Panc1 (cell line): ENCODE results near the gene CXCR1. TPM values are rescaled to one million over a fixed set of nuclear protein-coding genes. Genes with fewer than 3 reads are reported as not detected.
"Not testable (repeated sequence)": the region's sequence is repeated elsewhere in the genome, so short reads cannot be mapped to it uniquely, and the experiment has no call there.

Source experiments
- ATAC-seq: fragments of 200-7000 bp; cut with Tn5 transposase; 2 replicates; pipeline ENCODE4 v1.9.1; 2020; ENCODE audit warnings: mild to moderate bottlenecking, moderate library complexity
- BruUV-seq: library from RNA; stranded (reverse); fragments of 400-500 nt; replicated peaks from 2 replicates; lab custom pipeline; 2021; lab: Mats Ljungman, UMichigan
- CTCF ChIA-PET: fragments of 300-600 bp; sonication (Branson Sonifier 250); formaldehyde crosslinking; loops from one replicate; lab custom pipeline; 2022; ENCODE audit warnings: antibody characterized with exemption; lab: Charles Lee
- POLR2A ChIA-PET: fragments of 300-600 bp; sonication (Branson Sonifier 250); formaldehyde crosslinking; loops from one replicate; lab custom pipeline; 2022; ENCODE audit warnings: antibody characterized with exemption; lab: Charles Lee
- DNase-seq: peaks from one replicate; pipeline ENCODE4 v3.0.0-alpha.2; 2010; ENCODE audit warnings: low read depth, low spot score
- H3K27ac ChIP-seq: 2 replicates; pipeline ENCODE4 v1.5.1; 2011; ENCODE audit warnings: mild to moderate bottlenecking, low read length, inconsistent platforms
- H3K27me3 ChIP-seq: fragments of 200-500 bp; sonication (Bioruptor generic); 2 replicates; pipeline ENCODE4 v1.6.0; 2014; ENCODE audit warnings: low read length, inconsistent platforms; ENCODE audit not compliant: control insufficient read depth, insufficient read depth
- H3K36me3 ChIP-seq: fragments of 200-500 bp; sonication (Bioruptor generic); 2 replicates; pipeline ENCODE4 v1.5.1; 2014; ENCODE audit warnings: inconsistent platforms, mild to moderate bottlenecking, low read length, moderate library complexity; ENCODE audit not compliant: control insufficient read depth, insufficient read depth
- H3K4me1 ChIP-seq: 2 replicates; pipeline ENCODE4 v1.5.1; 2011; ENCODE audit warnings: inconsistent platforms, mild to moderate bottlenecking, low read length, moderate library complexity; ENCODE audit not compliant: control insufficient read depth, insufficient read depth
- H3K4me3 ChIP-seq, 2 experiments: 2 replicates each; pipeline ENCODE4 v1.5.1; 2011 to 2012; ENCODE audit warnings: low read depth in 2 of 2, low read length in 2 of 2, mild to moderate bottlenecking in 2 of 2, inconsistent platforms in 1 of 2, moderate library complexity in 1 of 2
- H3K9me3 ChIP-seq: fragments of 200-500 bp; sonication (Bioruptor generic); 2 replicates; pipeline ENCODE4 v1.5.1; 2014; ENCODE audit warnings: low read depth, mild to moderate bottlenecking, inconsistent platforms, low read length, moderate library complexity; ENCODE audit not compliant: control insufficient read depth, insufficient read depth
- CTCF ChIP-seq: fragments of 450-650 bp; IDR thresholded peaks from 2 replicates; pipeline ENCODE4 v1.5.1; 2017; ENCODE audit warnings: mild to moderate bottlenecking
- POLR2AphosphoS5 ChIP-seq: IDR thresholded peaks from 2 replicates; pipeline ENCODE4 v1.6.1; 2012; ENCODE audit warnings: mild to moderate bottlenecking, low read depth, low read length, moderate library complexity
- REST ChIP-seq, 2 experiments: IDR thresholded peaks; 2 replicates each; pipeline ENCODE4 v1.6.1; 2011 to 2012; ENCODE audit warnings: low read depth in 2 of 2, control low read depth in 1 of 2, low read length in 1 of 2, mild to moderate bottlenecking in 1 of 2, moderate library complexity in 1 of 2; ENCODE audit not compliant: insufficient read depth in 1 of 2
- SIN3A ChIP-seq: IDR thresholded peaks from 2 replicates; pipeline ENCODE4 v1.6.1; 2012; ENCODE audit warnings: low read depth, mild to moderate bottlenecking, low read length, moderate library complexity, borderline replicate concordance; ENCODE audit not compliant: insufficient read depth
- TCF7L2 ChIP-seq: IDR thresholded peaks from 2 replicates; pipeline ENCODE4 v1.6.1; 2011; ENCODE audit warnings: mild to moderate bottlenecking, low read depth, low read length, inconsistent platforms
- in situ Hi-C: cut with HindIII; loops from 2 replicates; pipeline ENCODE4 v1.10.0; 2016; ENCODE audit warnings: low sequenced_read_pairs, low pct_unique_long_range_greater_than_20kb
- intact Hi-C: fragments of 100-400 bp; cut with micrococcal nuclease; formaldehyde crosslinking; loops from one replicate; pipeline ENCODE4 v1.10.0; 2022; ENCODE audit not compliant: unreplicated experiment
- total RNA-seq: library from RNA; stranded (reverse); gene quantifications from one replicate; pipeline ENCODE4 v1.2.1, GENCODE V29; 2021; ENCODE audit not compliant: unreplicated experiment

The CXCR1 gene
- total RNA-seq, 1 experiment from 2014 or later = not detected

DNA sequence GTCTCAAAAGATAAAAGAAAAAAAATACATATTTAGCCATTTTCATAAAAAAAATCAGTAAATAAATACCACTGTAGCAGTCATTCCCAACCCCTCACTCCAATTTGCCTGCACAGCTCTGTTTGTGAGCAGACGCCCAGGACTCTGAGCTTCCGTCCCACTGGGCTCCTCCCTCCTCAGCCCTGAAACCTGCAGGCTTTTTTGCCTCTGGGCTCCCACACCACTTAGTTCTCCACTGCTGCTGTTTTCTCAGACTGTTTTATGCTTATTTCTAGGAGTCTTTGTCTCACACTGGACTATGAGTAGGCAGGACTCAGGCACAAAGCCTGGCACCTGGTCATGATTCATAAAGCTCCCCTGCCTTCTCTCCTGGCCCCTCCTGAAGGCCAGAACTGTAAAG lies 6.1 kb upstream of the CXCR1 start:
- in situ Hi-C loops = no loop called here
- POLR2A ChIA-PET = no interaction called here
- no TSS peak for BruUV-seq

GRCh38 chr2:218171744-218172143 lies 5.0 kb upstream of the CXCR1 start:
- H3K36me3 ChIP-seq, H3K9me3 ChIP-seq, BruUV-seq, H3K27ac ChIP-seq, H3K4me1 ChIP-seq, intact Hi-C loops, in situ Hi-C loops, ATAC-seq, H3K27me3 ChIP-seq, H3K4me3 ChIP-seq, POLR2A ChIA-PET, DNase-seq: not testable (repeated sequence)
- CTCF ChIA-PET = interaction anchor here (0.7 kb wide), 2 partner anchors 203 to 212 kb away, joined by 3 to 8 read pairs; no protein-coding TSS in a partner anchor

More for the DNA sequence above, 6.1 kb upstream of the CXCR1 start:
- Histone ChIP-seq H3K9me3 (no peaks in the 10 kb centered on the region), H3K4me1 (no peaks in the 10 kb centered on the region), H3K36me3 (no peaks in the 10 kb centered on the region), H3K4me3 (no peak overlapping the region), H3K27ac (no peak overlapping the region), H3K27me3 (0 out of 2 replicates have a peak, but pooled peaks cover 3% of the 10 kb centered on the region)
- intact Hi-C loops = no loop called here
- DNase-seq = no peak
- TF ChIP-seq SIN3A (no peak), CTCF (no peak), REST (IDR thresholded peaks at IDR 0.05; ENCODE audit: insufficient read depth in 1 of 2, low read depth in 2 of 2, low read length in 1 of 2) (no peak), TCF7L2 (no peak), POLR2AphosphoS5 (no peak)
- CTCF ChIA-PET = no interaction called here
- no peak for ATAC-seq

DNA sequence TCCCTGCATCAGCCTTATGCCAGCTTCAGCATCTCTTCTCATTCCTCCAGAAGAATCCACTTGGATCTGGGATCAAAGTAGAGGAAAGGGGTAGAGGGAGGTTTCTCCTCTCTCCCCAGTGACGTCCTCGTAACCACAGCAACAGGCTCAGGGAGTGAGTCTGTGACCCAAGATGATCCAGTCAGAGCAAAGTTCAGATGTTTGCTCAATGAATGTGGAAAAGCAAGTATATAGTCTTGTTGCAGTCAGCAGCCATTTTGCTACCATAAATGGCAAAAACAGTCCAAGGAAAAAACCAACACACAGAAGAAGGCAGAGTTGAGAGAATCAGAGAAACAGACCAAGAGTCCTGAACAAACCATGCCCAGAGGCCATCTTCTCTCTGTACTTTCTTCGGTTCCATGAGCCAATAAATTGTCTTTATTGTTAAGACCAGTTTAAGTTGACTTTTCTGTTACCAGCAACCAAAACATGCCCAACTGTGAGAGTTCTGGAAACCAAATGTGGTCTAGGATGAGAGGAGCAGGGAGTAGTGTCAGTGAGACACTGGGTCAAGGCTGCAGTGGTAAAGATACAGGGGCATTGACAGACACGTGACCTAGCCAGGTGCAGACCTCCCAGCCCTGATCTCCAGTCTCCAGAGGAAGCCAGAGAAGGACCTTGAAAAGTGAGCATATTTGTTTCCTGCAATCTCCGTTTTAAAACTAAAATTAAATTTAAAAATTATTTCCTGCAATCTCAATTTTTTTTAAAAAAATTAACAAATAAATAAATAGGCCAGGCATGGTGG lies 3.2 kb upstream of the CXCR1 start:
- BruUV-seq = no TSS peak
- no peak for DNase-seq
- Histone ChIP-seq H3K9me3 (no peaks in the 10 kb centered on the region), H3K27ac (no peak overlapping the region), H3K4me1 (no peaks in the 10 kb centered on the region), H3K4me3 (no peak overlapping the region), H3K27me3 (peaks cover 5% of the 10 kb centered on the region; the same call in 1 of the 2 replicates), H3K36me3 (no peaks in the 10 kb centered on the region)
- CTCF ChIA-PET = no interaction called here
- no peak for TF ChIP-seq CTCF
- no peak for TF ChIP-seq REST (IDR thresholded peaks at IDR 0.05; ENCODE audit: insufficient read depth in 1 of 2, low read depth in 2 of 2, low read length in 1 of 2)
- TF ChIP-seq SIN3A = no peak
- TF ChIP-seq TCF7L2 = no peak
- TF ChIP-seq POLR2AphosphoS5 = no peak
- in situ Hi-C loops = no loop called here
- POLR2A ChIA-PET = no interaction called here
- ATAC-seq = no peak
- intact Hi-C loops = no loop called here
